Esophagus squamous epithelium (tissue), 5 donors: ENCODE data around the gene RPS19BP1. TPM values are rescaled to one million over a fixed set of nuclear protein-coding genes. Genes with fewer than 3 reads are reported as not detected.
"Not testable (repeated sequence)": the region's sequence is repeated elsewhere in the genome, so short reads cannot be mapped to it uniquely, and the experiment has no call there.

Experiments
- DNase-seq: peaks from one replicate; lab custom pipeline; 2025; lab: John Stamatoyannopoulos, UW
- H3K27ac ChIP-seq, 4 donors: fragments of 200-600 bp; sonication (generic); one replicate each; pipeline ENCODE4 v1.5.1; 2016 to 2019; ENCODE audit warnings: mild to moderate bottlenecking in 1 of 4
- H3K27me3 ChIP-seq, 4 donors: fragments of 200-600 bp; sonication (generic); 1 replicate in 3 of 4; 2 replicates in 1 of 4; pipeline versions ENCODE4 v1.5.1 to v1.6.0; 2017 to 2021; ENCODE audit warnings: antibody characterized with exemption in 1 of 4
- H3K36me3 ChIP-seq, 3 donors: fragments of 200-600 bp; sonication (generic); one replicate each; pipeline ENCODE4 v1.5.1; 2016 to 2019
- H3K4me1 ChIP-seq, 3 donors: fragments of 200-600 bp; sonication (generic); one replicate each; pipeline ENCODE4 v1.5.1; 2017 to 2019
- H3K4me3 ChIP-seq, 4 donors: fragments of 200-600 bp; sonication (generic); 1 replicate in 3 of 4; 2 replicates in 1 of 4; pipeline ENCODE4 v1.5.1; 2016 to 2019; ENCODE audit warnings: mild to moderate bottlenecking in 2 of 4, moderate library complexity in 1 of 4
- H3K9me3 ChIP-seq, 3 donors: fragments of 200-600 bp; sonication (generic); one replicate each; pipeline ENCODE4 v1.5.1; 2016 to 2019
- CTCF ChIP-seq, 6 experiments: fragments of 450-650 bp in 4 of 6; fragments of 200-600 bp in 2 of 6; sonication (generic) in 2 of 6; IDR thresholded peaks; one replicate each; pipeline ENCODE4 v1.5.1; 2016 to 2019; ENCODE audit warnings: antibody characterized with exemption in 6 of 6, mild to moderate bottlenecking in 4 of 6, moderate library complexity in 4 of 6
- POLR2A ChIP-seq, 4 donors: fragments of 450-650 bp; IDR thresholded peaks; one replicate each; pipeline ENCODE4 v1.6.1; 2017; ENCODE audit warnings: antibody characterized with exemption in 4 of 4, mild to moderate bottlenecking in 4 of 4, moderate library complexity in 3 of 4
- WGBS, 2 donors: methylation state at CpG; one replicate each; pipeline ENCODE4 v1.1.5; 2018; 5-methylcytosine and 5-hydroxymethylcytosine counted together
- intact Hi-C: fragments of 100-400 bp; cut with DNase I; formaldehyde crosslinking; loops from one replicate; pipeline ENCODE4 v1.15.0; 2022
- total RNA-seq, 4 donors: library from RNA; depleted of rRNA; stranded (reverse); fragments of >200 nt; gene quantifications; one replicate each; pipeline ENCODE4 v1.1.0, GENCODE V29; 2016
- donor health status: DM: yes; HTN: yes; CAD: no.

RPS19BP1 gene
- total RNA-seq, 4 donors from 2014 or later: 70.9 to 109 (median 88.1) TPM

GRCh38 chr22:39524753-39525657, 7.5 kb downstream of the RPS19BP1 start:
- H3K4me3 ChIP-seq: peak overlapping the region in 1 of 4 donors; percentile 3
- peaks cover 20 to 67% (median 28%) of the 10 kb centered on the region in 3 donors for H3K36me3 ChIP-seq
- 64 to 78% methylated on average over 5 to 7 of the region's 10 CpGs for WGBS, 2 donors
- TF ChIP-seq POLR2A (IDR thresholded peaks at IDR 0.05) (no peak), CTCF (IDR thresholded peaks at IDR 0.05) (no peak)
- intact Hi-C loops: no loop called here
- peaks cover 49 to 86% (median 61%) of the 10 kb centered on the region in 3 donors for H3K4me1 ChIP-seq
- no peaks in the 10 kb centered on the region for H3K27me3 ChIP-seq
- H3K9me3 ChIP-seq: no peaks in the 10 kb centered on the region
- peak overlapping the region; percentile 20 to 100 (median 80) for H3K27ac ChIP-seq
- no peak for DNase-seq

- Histone ChIP-seq H3K4me3 (peak overlapping the region in 2 of 4 donors; percentile 3 to 99), H3K4me1 (peaks cover 43 to 81% (median 55%) of the 10 kb centered on the region in 3 donors), H3K36me3 (peaks cover 20 to 60% (median 28%) of the 10 kb centered on the region in 3 donors), H3K27ac (peak overlapping the region; percentile 60 to 100 (median 100)), H3K27me3 (no peaks in the 10 kb centered on the region), H3K9me3 (no peaks in the 10 kb centered on the region)
- TF ChIP-seq POLR2A (IDR thresholded peaks at IDR 0.05): no peak
- no peak for TF ChIP-seq CTCF (IDR thresholded peaks at IDR 0.05)
- WGBS, 2 donors: 42 to 59% methylated on average over 3 of the region's 13 CpGs
- no peak for DNase-seq
- intact Hi-C loops: no loop called here
Observed at GRCh38 chr22:39524089-39524752, 8.3 kb downstream of the RPS19BP1 start.

GRCh38 chr22:39522567-39523300, 9.8 kb downstream of the RPS19BP1 start:
- no peak for TF ChIP-seq POLR2A (IDR thresholded peaks at IDR 0.05)
- no peak for TF ChIP-seq CTCF (IDR thresholded peaks at IDR 0.05)
- Histone ChIP-seq H3K9me3 (no peaks in the 10 kb centered on the region), H3K27me3 (no peaks in the 10 kb centered on the region), H3K36me3 (peaks cover 20 to 47% (median 28%) of the 10 kb centered on the region in 3 donors), H3K4me1 (peaks cover 35 to 81% (median 50%) of the 10 kb centered on the region in 3 donors), H3K27ac (peak overlapping the region; percentile 99 to 100 (median 100)), H3K4me3 (peak overlapping the region; percentile 92 to 99 (median 97))
- intact Hi-C loops: no loop called here
- WGBS, 2 donors: 1 to 7% methylated on average over 14 of the region's 14 CpGs
- DNase-seq: no peak

- H3K9me3 ChIP-seq, DNase-seq, intact Hi-C loops, H3K27me3 ChIP-seq: not testable (repeated sequence)
- Histone ChIP-seq H3K4me3 (peak overlapping the region; percentile 92 to 99 (median 97)), H3K4me1 (peaks cover 30 to 77% (median 45%) of the 10 kb centered on the region in 3 donors), H3K27ac (peak overlapping the region; percentile 99 to 100 (median 100)), H3K36me3 (peaks cover 20 to 53% (median 28%) of the 10 kb centered on the region in 3 donors)
- WGBS, 2 donors: 3 to 6% methylated on average over 5 of the region's 5 CpGs
Observed at GRCh38 chr22:39522091-39522490, 10.5 kb downstream of the RPS19BP1 start.

- Histone ChIP-seq H3K36me3 (peaks cover 20 to 61% (median 28%) of the 10 kb centered on the region in 3 donors), H3K4me1 (peaks cover 25 to 72% (median 45%) of the 10 kb centered on the region in 3 donors)
- WGBS, 2 donors: 0 to 2% methylated on average over 8 to 22 of the region's 28 CpGs
Observed at GRCh38 chr22:39521106-39521885, 11.3 kb downstream of the RPS19BP1 start.

More at GRCh38 chr22:39521106-39521885, 11.3 kb downstream of the RPS19BP1 start:
- DNase-seq, H3K9me3 ChIP-seq, H3K27me3 ChIP-seq, intact Hi-C loops: not testable (repeated sequence)
- H3K27ac ChIP-seq: peak overlapping the region; percentile 99 to 100 (median 100)
- H3K4me3 ChIP-seq: peak overlapping the region; percentile 92 to 99 (median 97)
